HUES48 (cell line): ENCODE data around the gene MTG1.

Source experiments
- H3K27ac ChIP-seq: one replicate; pipeline ENCODE4 v1.7.0; 2013; ENCODE audit warnings: low read depth, low read length, inconsistent platforms
- H3K27me3 ChIP-seq: 2 replicates; pipeline ENCODE4 v1.6.1; 2013; ENCODE audit warnings: mild to moderate bottlenecking, low read length; ENCODE audit not compliant: control insufficient read depth, insufficient read depth
- H3K36me3 ChIP-seq: 2 replicates; pipeline ENCODE4 v1.6.1; 2013; ENCODE audit warnings: low read length; ENCODE audit not compliant: control insufficient read depth, insufficient read depth
- H3K4me1 ChIP-seq: 2 replicates; pipeline ENCODE4 v1.6.1; 2013; ENCODE audit warnings: mild to moderate bottlenecking, low read length; ENCODE audit not compliant: control insufficient read depth, insufficient read depth
- H3K4me3 ChIP-seq: 2 replicates; pipeline ENCODE4 v1.5.1; 2013; ENCODE audit warnings: mild to moderate bottlenecking, low read depth, low read length
- H3K9ac ChIP-seq: 2 replicates; pipeline ENCODE4 v1.6.1; 2013; ENCODE audit warnings: mild to moderate bottlenecking, low read depth, low read length, moderate library complexity
- H3K9me3 ChIP-seq: 2 replicates; pipeline ENCODE4 v1.6.1; 2013; ENCODE audit warnings: low read length; ENCODE audit not compliant: control insufficient read depth, insufficient read depth

Gene MTG1

DNA sequence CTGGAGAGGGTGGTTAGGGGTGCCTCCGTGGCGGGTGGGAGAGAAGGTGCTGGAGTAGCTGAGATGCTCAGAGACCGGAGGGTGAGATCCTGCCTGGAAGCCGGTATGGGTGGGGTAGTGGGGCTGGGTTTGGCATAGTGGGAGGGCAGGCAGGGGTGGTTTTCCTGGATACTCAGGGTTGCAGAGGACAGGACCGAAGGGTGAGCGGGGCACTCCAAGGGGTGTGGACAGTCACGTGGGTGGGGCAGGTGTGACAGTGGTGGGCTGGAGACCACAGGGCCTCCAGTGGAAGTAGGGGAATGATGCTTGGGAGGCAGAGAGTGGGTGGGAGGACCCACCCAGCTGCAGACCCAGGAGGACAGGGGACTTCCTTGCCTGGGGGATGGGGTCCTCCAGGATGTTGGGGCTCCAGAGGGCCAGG, 61.7 kb downstream of the MTG1 start:
- no peaks in the 10 kb centered on the region for H3K27me3 ChIP-seq
- no peak overlapping the region for H3K27ac ChIP-seq
- no peaks in the 10 kb centered on the region for H3K4me1 ChIP-seq
- H3K4me3 ChIP-seq = no peak overlapping the region
- H3K9me3 ChIP-seq = peaks cover 94% of the 10 kb centered on the region
- no peaks in the 10 kb centered on the region for H3K36me3 ChIP-seq
- H3K9ac ChIP-seq = no peak overlapping the region

DNA sequence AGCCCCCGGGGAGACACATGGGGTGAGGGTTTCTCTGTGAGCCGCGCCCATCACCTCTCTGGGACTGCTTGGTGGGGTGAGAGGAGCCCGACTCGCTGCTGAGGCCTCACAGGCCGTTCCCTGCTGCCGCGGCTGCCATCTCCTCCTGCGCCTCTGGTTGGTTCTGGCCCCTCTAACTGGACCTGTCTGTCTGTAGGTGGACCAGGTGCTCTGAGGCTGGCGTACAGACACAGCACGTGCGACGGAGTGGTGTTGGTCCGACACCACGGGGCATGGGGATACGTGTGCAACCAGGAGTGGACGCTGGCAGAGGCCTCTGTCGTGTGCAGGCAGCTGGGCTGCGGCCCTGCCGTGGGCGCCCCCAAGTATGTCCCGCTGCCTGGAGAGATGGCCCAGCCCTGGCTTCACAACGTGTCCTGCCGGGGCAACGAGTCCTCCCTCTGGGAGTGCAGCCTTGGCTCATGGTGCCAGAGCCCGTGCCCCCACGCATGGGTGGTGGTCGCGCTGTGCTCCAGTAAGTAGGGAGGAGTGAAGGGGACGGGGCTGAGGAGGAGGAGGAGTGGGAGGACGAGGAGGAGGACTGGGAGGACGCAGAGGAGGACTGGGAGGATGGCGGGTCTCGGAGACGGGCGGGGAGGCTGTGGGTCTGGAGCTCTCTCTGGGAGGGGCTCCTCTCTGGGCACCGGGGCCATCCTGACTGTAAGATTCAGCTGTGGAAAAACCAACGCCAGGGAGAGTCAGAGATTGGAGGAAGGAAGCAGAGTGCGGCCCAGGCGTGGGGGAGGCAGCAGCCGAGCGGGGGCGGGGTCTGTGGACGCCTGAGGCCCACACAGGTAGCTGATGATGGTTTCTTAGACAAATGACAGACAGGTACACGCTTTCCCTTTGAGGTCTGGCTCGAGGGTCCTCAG, 62.3 kb downstream of the MTG1 start:
- Histone ChIP-seq H3K4me1 (no peaks in the 10 kb centered on the region), H3K9me3 (peaks cover 93% of the 10 kb centered on the region), H3K9ac (no peak overlapping the region), H3K27me3 (no peaks in the 10 kb centered on the region), H3K4me3 (no peak overlapping the region), H3K27ac (no peak overlapping the region), H3K36me3 (no peaks in the 10 kb centered on the region)

DNA sequence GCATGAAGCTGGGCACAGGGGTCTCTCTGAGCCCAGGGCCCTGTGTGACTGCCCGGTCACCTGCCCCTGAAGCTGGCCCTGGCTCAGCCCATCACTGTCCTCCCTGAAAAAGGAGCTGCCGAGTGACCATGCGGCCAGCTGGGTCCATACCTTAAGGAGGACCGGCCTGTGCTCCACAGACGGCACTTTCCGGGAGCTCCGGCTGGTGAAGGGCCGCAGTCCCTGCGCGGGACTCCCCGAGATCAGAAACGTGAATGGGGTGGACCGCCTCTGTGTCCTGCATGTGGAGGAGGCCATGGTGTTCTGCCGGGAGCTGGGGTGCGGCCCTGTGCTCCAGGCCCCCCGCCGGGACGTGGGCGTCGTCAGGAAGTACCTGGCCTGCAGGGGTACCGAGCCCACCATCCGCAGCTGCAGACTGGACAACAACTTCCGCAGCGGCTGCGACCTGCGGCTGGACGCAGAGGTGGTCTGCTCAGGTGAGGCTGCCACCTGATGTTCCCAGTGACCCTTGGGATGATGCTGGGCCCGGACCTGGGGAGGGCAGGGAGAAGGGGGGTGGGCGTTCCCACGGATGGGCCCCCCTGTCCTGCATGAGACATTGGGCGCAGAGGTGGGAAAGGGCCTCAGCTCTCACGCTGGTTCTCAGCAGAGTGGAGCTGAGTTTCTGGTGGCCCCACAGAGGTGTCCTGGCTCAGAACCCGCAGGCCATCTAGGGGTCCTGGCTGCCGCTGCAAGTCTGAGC, 63.3 kb downstream of the MTG1 start:
- no peak overlapping the region for H3K27ac ChIP-seq
- H3K36me3 ChIP-seq = no peaks in the 10 kb centered on the region
- H3K27me3 ChIP-seq = no peaks in the 10 kb centered on the region
- no peak overlapping the region for H3K4me3 ChIP-seq
- H3K9me3 ChIP-seq = peaks cover 93% of the 10 kb centered on the region
- no peaks in the 10 kb centered on the region for H3K4me1 ChIP-seq
- no peak overlapping the region for H3K9ac ChIP-seq

DNA sequence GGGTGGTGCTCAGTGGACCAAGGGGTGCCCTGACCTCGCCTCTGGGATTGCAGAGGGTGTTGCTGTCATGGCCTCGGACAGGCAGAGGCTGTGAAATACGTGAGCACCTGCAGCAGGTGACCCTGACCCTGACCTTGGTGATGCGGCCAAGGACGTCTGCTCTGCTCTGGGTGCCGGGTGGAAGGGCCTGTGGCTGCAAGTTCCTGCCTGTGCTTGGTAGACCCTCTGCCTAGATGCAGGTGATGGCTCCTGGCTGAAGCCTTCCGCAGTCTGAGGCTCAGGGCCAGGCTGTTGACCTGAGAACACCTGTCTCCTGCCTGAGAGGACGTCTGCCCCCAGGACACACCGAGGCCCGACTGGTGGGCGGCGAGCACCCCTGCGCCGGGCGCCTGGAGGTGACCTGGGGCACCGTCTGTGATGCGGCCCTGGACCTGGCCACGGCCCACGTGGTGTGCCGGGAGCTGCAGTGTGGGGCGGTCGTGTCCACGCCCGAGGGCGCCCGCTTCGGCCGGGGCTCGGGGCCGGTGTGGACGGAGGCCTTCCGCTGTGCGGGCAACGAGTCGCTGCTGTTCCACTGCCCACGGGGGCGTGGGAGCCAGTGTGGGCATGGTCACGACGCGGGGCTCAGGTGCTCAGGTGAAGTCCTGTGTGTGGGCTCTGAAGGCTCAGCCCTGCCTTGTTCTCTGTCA, 64.2 kb downstream of the MTG1 start:
- Histone ChIP-seq H3K4me1 (no peaks in the 10 kb centered on the region), H3K27me3 (no peaks in the 10 kb centered on the region), H3K27ac (no peak overlapping the region), H3K9ac (no peak overlapping the region), H3K9me3 (peaks cover 94% of the 10 kb centered on the region), H3K36me3 (no peaks in the 10 kb centered on the region), H3K4me3 (no peak overlapping the region)

DNA sequence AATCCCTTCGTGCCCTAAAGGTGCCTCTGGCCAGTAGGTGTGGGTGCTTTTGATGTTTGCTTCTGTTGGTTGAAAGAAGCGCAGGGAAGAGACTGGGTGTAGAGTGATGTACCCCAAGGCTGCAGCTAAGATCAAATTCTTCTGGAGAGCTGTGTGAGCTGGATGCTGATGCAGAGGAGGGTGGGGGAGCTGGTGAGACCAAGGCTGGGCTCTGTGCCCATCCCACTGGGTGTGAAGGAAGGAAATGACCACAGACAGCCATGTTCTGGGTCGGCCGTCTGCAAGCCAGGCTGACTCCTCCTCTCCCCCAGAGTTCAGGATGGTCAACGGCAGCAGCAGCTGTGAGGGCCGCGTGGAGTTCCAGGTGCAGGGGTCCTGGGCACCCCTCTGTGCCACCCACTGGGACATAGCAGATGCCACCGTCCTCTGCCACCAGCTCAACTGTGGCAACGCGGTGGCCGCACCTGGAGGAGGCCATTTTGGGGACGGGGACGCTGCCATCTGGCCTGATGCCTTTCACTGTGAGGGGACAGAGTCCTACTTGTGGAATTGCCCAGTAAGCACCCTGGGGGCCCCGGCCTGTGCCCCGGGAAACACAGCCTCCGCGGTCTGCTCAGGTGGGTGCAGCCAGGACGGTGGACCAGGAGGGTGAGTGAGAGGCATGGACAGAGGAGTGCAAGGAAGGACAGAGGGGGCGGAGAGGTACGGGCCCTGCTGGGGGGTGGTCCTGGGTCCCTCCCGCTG, 64.9 kb downstream of the MTG1 start:
- peaks cover 94% of the 10 kb centered on the region for H3K9me3 ChIP-seq
- H3K27me3 ChIP-seq = no peaks in the 10 kb centered on the region
- no peaks in the 10 kb centered on the region for H3K4me1 ChIP-seq
- H3K27ac ChIP-seq = no peak overlapping the region
- H3K36me3 ChIP-seq = no peaks in the 10 kb centered on the region
- no peak overlapping the region for H3K9ac ChIP-seq
- no peak overlapping the region for H3K4me3 ChIP-seq

DNA sequence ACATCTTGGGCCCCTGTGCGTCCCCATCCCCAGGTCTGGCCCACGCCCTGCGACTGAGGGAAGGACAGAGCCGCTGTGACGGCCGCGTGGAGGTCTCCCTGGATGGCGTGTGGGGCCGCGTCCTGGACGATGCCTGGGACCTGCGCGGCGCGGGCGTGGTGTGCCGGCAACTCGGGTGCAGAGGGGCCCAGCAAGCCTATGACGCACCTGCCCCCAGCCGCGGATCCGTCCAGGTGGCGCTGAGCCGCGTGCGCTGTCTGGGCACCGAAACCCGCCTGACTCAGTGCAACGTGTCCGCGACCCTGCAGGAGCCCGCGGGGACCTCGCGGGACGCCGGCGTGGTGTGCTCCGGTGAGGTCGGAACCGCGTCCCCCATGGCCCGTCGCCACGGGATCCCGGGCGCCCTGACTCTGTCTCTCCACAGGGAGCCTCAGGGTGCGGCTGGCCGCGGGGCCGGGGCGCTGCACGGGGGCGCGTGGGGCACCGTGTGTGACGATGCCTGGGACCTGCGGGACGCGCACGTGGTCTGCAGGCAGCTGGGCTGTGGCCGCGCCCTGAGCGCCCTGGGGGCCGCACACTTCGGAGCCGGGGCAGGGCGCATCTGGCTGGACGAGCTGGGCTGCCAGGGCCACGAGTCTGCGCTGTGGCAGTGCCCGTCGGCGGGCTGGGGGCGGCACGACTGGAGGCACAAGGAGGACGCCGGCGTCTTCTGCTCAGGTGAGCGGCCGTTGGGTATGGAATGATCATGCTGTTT, 65.7 kb downstream of the MTG1 start:
- H3K4me1 ChIP-seq = no peaks in the 10 kb centered on the region
- H3K9ac ChIP-seq = no peak overlapping the region
- no peak overlapping the region for H3K27ac ChIP-seq
- no peaks in the 10 kb centered on the region for H3K27me3 ChIP-seq
- no peak overlapping the region for H3K4me3 ChIP-seq
- H3K9me3 ChIP-seq = peaks cover 93% of the 10 kb centered on the region
- H3K36me3 ChIP-seq = no peaks in the 10 kb centered on the region

DNA sequence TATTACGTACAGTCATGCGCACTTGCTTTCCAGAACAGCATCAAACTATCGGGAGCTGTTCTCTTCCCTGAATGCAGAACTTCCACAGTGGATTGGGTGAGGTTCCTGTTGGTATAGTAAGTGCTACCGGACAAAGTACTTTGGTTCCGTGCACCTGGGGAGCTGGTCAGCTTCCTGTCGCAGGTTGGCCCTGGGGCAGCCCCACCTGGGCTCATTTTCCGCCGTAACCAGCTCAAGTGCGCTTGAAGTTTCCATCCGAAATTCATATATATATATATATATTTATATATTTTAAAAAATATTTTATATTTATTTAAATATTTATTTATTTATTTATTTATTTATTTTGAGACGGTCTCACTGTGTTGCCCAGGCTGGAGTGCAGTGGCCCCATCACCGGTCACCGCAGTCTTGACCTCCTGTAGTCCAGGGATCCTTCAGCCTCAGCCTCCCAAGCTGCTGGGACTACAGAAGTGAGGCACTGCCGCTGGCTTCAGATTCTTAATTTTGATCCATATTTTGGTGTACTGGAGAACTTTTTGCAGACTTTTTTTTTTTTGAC, 66.3 kb downstream of the MTG1 start:
- no peak overlapping the region for H3K4me3 ChIP-seq
- no peaks in the 10 kb centered on the region for H3K4me1 ChIP-seq
- H3K27me3 ChIP-seq = no peaks in the 10 kb centered on the region
- H3K36me3 ChIP-seq = no peaks in the 10 kb centered on the region
- peaks cover 92% of the 10 kb centered on the region for H3K9me3 ChIP-seq
- H3K9ac ChIP-seq = no peak overlapping the region
- no peak overlapping the region for H3K27ac ChIP-seq

DNA sequence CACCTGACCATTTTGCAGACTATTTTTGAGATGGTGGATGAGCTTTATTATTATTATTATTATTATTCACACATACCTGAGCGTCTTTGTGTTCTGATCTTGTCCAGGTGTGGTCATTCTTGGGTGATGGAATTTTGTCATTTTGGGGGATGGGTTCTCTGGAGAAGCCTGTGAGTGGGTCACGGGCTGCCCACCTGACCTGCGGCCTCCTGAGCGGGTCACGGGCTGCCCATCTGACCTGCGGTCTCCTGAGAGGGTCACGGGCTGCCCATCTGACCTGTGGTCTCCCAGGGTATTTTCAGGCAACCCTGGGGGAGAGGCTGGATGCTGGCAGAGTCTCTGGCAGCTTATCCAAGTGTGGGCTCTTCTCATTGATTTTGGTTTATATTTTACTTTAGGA, 67.1 kb downstream of the MTG1 start:
- Histone ChIP-seq H3K36me3 (no peaks in the 10 kb centered on the region), H3K9me3 (peaks cover 90% of the 10 kb centered on the region), H3K27me3 (no peaks in the 10 kb centered on the region), H3K27ac (no peak overlapping the region), H3K9ac (no peak overlapping the region), H3K4me1 (no peaks in the 10 kb centered on the region), H3K4me3 (no peak overlapping the region; the same call in 1 of the 2 replicates)

DNA sequence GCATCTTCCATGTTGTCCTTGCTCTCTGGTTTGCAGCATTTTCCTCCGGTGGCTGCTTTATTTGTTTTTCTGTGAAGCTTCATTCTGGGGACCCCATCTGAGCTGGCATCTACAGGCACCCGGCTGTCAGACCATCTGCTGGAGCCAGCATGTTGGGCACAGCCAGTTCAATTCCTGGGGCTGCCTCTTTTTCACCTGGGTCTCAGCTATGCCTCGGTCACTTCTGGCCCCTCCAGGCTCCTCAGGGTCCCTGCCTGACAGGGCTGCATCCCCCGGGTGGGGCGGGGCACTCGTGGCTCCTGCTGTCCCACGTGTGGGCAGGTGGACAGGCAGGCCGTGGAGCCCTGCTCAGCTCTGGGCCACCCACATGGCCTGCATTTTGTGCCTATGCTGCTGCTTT, 67.9 kb downstream of the MTG1 start:
- Histone ChIP-seq H3K4me3 (no peak overlapping the region), H3K9ac (no peak overlapping the region), H3K27ac (no peak overlapping the region), H3K27me3 (no peaks in the 10 kb centered on the region), H3K9me3 (peaks cover 90% of the 10 kb centered on the region), H3K36me3 (no peaks in the 10 kb centered on the region), H3K4me1 (no peaks in the 10 kb centered on the region)
